A204.1 (cell line): ENCODE measurements around the gene KLF3.

Experiments used
- FAIRE-seq: peaks from 2 replicates; lab custom pipeline; 2012; peaks lifted over from hg19 to GRCh38; lab: Jason Lieb, UNC

Gene KLF3

DNA sequence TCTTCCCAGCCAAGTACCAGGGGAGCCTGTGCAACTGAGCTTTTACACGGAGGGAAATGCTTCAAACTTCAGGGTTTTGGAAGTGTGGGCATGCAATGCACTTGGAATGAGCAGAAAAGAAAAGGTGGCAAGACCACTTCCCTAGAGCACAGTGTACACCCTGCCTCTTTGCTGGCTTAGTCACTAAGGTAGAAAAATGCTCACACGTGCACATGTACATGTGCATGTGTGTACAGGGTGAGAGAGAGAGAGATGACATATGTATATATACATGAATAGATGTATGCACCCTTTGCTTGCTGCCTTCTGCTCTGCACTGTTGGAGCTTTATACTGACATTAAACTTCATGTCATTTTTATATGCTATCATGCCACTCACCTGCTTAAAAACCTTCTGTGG lies 7.9 kb upstream of the KLF3 start:
- FAIRE-seq = no peak

DNA sequence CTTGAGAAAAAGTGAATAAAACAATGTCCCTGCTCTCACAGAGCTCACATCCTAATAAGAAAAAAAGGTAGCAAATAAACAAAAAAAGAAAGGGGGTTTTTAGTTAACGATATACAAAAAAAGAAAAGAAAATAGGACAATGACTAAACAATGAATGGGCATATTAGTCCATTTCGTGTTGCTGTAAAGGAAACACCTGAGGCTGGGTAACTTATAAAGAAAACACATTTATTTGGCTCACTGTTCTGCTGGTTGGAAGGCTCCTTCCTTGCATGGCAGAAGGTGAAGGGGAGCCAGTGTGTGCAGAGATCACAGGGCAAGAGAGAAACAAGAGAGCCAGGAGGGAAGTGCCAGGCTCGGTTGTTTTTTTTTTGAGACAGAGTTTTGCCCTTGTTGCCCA lies 4.7 kb upstream of the KLF3 start:
- FAIRE-seq = no peak

DNA sequence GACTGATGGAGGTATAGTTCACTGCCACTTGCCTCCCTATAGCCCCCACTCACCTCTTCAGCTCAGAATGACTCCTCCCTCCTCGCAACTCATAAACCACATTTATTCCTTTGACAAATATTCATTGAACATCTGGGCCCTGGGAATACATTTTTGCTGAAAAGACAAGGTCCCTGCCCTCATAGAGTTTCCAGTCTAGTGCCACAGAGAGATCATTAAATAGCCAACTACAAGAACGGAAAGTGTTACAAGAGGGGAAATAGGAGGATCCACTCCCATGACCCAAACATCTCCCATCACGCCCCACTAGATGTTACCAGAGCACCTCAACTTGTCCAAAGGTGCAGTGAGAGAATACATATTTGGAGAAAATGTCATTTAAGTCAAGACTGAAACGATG lies 3.2 kb upstream of the KLF3 start:
- FAIRE-seq = no peak

DNA sequence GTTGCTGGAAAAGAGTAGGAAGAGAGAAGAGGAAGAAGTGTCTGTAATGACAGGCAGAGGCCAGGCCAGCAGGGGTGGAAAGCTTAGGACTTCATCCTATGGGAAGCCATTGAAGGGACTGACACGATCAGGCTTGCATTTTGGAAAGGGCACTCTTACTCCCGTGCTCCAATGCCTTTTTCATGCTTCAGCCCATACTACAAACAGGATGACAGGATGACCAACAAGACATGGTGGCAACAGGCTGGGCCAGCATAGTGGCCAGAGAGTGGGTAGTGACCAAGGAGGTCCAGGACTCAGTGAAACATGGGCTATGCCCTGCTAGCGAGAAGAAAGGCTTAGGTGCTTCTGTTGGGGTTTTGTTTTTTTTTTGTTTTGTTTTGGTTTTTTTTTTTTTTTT lies 2.6 kb upstream of the KLF3 start:
- no peak for FAIRE-seq

DNA sequence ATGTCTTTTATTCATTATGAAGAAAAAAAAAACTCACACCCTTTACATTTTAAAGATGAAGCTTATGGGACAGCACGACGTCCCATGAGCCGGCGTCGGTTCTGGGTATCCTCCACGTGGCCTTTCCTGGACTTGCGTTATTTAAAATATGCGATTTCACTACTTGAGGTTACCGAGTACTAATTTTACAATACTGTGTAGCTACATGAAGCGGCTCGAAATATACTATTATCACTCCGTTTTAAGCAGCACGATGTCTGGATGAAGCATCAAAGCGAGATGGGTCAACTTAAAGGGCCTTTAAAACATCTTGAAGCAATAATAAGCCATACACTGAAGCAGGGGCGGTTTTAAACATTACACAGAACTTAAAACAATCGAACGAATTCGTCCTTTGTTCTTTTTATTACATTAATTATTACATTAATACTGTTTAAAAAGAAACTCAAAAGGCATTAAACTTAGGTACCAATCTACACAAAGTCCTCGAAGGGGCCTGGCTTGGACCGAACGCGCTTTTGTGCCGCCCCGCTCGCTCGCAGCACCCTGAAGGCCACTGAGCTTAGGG lies 1.4 kb upstream of the KLF3 start:
- no peak for FAIRE-seq

DNA sequence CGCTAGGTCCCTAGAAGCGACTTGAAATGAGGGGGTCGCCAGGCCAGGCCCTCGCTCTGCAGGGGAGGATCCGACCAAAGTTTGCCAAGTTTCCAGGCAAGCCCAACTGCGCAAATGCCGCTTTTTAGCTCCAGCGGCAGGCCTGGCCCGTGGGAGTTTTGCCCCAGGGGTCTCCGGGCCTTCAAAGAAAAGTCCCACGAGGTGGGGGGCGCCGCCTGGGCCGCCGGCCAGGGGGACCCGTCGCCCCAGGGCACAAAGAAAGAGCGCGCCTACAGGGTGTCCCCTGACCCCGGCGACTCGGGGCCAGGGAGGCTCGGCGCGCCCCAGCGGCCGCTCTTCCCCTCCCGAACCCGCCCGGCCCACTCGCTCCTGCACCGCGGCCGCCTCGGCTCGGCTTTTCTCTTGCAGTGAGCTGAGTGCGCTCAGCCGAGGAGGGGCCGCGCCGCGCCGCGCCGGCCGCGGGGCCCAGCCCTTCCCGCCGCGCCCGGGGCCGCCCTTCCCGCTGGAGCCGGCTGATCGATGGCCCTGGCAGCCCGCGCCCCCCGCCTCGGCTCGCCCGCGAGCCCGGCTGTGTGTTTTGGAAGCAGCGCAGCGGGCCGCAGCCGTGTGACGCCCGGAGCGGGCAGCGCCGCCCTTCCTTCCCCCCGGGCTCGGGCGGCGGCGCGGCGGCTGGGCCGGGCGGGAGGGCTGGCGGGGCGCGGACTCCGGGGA lies 754 bp upstream of the KLF3 start:
- FAIRE-seq = no peak

DNA sequence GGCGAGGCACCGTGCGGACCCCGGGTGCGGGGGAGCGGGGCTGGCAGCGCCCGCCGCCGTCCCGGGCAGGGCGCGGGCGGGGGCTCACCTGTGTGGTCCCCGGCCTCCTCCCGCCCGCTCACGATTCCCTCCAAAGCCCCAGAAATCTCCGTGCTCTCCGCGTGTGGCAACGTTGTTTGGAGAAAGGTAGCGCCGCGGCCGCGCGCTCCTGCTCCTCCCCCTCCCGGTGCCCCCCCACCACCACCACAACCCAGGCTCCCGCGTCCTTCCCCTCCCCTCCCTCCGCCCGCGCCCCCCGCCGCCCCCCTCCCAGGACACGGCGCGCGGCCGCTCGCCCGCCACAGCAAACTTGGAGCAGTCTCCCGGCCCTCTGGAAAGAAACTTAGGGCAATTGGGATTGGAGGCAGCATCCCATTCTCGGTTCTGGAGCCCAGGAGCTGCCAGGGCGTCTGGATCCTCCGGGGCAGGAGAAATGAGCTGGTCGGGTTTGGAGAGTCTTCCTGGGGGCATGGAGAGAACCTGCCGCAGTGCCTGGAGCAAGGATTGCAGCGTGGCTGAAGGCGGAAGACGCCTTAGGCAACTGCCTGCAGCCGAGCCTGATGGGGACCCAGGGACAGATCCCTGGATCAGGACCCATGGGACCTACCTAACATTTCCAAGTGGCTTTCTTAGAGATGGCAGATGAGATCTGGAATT lies 855 bp downstream of the KLF3 start:
- no peak for FAIRE-seq

DNA sequence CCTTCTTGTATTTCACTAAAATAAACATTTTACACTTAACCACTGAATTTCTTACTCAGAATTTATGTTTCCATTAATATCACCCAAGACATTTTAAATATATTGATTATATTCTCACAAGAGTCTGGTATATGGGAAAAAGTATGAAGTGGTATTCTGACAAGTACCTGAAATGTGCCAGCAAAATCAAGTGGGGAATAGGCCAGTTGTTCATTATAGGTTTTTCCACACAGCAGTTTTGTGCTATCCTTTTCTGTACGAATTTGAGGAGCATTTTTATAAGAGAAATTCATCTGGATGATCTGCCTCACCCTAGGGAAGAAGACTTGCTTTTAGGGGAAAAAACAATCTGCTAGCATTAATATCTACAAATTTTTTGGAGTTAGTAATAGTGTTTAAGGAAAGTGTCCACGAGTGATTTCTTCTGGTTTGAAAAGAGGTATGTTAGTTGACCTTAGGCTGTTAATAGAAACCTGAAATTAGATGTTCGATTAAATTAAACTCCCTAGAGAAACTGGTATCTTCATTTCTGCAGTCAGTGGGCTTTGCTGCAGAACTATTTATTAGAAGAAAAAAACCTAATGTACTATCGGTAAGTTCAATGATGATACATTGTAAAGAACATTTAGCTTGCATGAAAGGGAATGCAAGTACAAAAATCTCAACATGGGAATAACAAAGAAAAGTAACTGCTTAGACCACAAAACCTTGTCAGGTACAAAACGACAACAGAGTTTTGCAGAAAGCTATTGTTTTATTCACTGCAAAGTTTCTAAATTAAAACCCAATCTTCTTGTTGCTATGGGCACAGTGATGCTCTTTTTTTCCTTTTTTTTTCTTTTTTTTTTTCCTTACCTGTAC lies 1.8 kb downstream of the KLF3 start:
- FAIRE-seq = no peak

DNA sequence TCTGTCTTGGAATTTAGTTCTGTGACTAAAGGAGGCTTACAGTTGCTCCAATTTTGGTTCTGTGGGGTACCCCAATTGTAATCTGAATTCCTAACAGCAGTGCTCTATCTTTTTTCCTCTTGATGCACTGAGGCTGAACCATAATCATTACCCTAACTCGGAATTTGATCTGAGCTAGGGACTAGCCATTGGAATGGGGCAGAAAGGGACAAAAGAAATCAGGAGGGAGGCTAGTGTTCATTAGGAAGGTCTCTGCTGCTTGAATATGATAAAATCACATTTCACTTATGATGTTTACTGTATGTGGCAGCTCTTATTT lies 2.7 kb downstream of the KLF3 start:
- no peak for FAIRE-seq

DNA sequence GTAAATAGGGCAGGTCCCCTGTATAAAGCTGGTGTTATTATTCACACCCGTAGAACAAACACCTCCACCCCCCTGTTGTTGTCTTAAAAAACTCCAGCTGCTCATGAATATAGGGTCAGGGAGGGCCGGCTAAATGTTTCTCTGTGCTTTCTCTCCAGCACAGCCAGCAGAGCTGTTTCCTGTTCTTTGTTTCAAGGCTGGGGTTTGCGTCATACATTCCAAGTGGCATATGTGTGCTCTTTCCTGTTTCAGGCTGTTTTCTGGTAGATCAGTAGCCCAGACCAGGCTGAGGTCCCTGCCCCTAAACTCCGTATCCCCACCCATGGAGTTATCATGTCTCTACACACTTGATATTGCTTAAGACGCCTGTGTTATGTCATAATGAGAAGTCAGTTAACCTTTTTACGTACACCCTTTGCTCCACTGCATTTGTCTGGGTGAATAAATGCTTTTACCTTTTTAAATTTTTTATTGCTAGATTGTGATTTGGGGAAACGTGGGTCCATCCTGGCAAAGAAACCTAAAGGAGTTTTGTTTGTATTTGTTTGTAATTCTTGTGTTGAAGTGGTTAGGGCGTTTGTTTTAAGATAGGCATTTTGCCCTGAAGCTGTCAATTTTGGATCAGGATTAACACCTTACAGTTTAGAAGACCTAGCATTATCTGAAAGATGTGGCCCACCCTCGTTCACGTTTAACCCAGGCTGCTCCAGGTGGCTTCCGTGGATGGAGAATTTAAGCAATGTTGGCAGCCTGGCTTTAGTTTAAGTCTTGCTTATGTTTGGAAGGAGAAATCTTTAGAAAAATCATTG lies 3.3 kb downstream of the KLF3 start:
- no peak for FAIRE-seq

DNA sequence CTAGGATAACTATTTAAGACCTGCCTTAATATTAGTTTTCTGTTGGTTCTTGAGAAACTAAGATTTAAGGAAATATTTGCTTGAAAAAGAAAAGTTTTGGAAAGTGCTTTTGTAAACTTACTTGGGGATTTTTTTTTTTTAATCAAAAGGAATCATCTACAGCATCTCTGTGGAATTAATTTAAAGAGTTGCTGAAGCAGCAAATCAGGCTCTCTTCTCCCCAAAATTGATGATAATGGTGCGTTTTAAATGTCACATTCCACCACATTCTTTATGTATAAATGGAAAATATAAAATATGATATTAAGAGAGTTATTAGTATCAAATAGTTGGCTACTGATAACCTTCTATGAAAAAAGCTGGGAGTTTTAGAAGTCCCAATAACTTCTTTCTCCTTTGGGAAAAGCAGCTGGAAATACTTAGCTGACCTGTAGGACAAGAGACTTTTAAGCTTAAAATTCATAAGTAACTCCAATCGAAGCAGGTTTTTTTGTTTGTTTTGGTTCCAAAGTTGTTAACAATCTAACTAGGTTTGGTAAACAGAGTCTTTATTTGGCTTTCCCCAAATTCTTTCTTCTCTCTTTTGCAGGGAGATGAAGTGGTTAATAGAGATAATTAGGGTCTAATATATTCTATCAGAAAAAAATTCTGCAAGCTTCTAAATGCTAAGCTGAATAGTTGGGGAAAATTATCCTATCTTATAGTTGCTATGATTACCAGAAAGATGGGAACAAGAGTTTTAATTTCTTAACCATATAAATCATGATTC lies 4.4 kb downstream of the KLF3 start:
- no peak for FAIRE-seq

DNA sequence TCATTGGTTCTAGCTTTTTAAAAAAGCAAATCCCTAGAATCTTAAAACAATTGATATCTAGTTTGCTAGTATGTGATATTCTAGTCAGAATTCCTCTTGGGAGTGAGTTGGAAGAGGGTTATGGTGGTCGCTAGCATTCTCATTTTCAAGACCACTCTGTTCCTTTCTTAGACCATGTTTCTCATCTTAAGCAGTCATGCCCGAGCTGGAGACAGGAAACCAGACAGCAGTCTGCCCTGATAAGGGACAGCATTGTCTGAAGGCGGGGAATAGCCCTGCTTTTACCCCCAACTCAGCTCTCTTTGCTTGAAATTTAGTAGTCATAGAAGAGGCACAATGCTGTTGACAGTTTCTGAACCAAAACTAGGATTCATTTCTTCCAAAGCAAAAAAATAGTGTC lies 5.2 kb downstream of the KLF3 start:
- no peak for FAIRE-seq

DNA sequence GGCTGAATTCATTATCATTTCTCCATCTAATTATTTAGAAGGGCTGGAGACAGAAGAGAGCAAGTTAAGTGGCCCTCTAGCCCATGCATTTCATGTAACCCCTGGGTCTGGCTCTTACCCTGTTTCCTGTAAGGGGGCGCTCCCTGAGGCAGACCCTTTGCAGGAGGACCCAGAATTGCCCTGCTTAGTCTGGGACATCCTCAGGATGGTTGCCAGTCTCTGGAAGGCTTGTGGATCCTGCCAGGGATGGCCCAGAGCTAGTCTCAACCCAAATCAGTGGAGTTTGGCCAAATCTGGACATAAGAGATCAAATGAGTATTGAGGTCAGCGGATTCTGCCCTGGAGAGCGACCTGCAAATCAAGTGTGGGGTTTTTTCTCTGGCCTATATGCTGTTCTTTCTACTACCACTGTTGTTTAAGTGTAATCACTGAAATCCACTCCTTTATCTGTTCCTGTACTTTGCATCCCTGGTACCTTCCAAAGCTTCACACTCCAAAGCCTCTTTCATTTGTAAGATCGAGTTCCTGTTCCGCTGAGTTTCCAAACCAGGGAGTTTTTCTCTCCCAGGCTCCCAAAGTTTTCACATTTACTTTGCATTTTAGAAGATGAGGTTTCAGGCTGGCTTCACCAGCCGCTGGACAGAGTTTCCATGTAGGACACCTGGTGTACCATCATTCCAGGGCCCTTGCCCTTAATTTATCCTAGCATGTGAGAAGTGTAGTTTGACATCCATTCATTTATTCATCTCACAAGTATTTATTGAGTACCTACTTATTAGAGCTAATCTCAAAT lies 6.3 kb downstream of the KLF3 start:
- FAIRE-seq = no peak

DNA sequence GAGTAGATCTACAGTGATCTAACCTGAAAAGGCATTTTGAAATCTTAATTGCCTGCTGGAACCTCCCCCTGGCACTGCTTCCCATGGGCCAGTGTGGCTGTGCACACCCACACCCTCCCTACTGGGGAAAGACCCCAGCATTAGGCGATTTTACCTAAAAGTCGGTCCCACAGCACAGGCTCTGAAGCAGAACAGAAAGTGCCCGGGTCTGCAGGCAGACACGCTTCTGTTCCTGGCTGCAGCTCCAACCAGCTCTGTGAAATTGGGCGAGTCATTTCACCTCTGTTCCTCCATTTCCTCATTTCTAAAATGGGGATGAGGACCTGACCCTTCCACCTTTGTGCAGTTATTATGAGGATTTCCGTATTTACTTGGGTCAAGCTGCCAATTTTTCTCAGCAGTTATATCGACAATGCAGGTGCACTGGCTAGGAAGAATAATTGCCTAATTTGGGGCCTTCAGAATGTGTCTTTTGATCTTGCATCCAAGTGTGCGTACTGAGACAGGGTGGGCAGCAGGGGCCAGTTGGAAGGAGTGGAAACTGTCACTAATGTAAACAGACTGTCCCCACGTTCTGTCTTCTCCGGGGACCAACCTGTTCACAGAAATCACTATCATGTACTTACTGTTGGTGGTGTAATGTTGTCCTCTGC lies 7.1 kb downstream of the KLF3 start:
- no peak for FAIRE-seq

DNA sequence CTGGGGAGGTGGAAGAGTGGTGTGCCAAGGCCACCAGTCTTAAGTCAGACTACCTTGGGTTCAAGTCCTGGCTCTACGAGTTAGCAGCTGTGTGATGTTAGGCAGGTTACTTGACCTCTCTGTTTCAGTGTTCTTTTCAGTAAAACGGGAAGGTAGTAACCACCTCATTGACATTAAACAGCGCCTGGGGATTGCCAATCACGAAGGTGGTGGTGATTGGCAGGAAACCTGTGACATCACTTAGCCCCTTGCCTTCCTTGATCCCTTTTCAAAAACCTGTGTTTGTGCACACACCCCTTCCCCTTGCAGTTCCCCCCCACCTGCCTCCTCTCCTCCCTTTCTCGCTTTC lies 7.6 kb downstream of the KLF3 start:
- no peak for FAIRE-seq

DNA sequence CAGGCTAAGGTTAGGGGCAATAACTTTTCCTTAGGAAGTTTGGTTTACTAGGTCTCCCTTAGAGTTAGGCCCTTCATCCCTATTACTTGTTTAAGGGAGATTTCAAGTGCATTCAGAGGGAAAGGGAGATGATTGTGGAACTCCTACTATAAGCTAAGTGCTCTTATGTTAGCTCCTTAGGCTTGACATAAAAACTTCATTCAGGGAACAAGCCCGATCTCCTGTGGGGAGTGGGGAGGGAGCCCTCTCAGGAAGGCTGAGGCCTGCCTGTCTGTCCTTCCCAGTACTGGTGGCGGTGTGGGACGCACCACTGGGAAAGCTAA lies 8.0 kb downstream of the KLF3 start:
- no peak for FAIRE-seq

DNA sequence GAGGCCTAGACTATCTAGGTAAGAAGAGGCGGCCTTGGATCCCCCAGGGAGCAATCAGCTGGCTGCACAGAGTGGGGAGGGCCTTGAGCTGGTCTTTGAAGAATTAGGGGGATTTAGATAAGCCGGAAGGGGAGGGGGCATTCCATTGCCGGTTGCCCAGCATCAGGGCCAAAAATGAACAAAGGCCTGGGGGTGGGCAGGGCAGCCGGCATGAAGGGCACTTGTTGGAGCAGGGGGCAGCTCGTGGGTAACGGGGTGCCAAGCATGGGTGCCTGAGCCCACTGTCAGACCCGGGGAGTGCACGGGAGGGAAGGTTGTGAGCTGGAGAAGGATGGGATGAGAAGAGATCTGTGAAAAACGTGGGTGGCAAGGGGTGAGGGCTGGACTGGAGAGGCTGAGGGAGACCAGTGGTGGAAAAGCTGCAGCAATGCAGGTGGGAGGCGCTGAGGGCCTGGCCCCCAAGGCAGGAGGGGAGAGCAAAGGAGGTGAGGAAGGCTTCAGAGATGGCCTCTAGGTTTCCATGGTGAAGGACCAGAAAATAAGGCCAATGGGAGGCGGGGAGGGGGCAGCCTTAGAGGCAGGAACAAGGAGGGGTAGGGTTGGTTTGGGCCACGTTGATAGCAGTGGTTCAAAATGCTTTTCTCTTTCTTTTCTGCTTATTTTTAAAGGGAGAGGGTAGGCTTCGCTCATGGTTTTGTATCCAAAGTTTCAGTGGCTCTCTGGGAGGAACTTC lies 8.6 kb downstream of the KLF3 start:
- no peak for FAIRE-seq

DNA sequence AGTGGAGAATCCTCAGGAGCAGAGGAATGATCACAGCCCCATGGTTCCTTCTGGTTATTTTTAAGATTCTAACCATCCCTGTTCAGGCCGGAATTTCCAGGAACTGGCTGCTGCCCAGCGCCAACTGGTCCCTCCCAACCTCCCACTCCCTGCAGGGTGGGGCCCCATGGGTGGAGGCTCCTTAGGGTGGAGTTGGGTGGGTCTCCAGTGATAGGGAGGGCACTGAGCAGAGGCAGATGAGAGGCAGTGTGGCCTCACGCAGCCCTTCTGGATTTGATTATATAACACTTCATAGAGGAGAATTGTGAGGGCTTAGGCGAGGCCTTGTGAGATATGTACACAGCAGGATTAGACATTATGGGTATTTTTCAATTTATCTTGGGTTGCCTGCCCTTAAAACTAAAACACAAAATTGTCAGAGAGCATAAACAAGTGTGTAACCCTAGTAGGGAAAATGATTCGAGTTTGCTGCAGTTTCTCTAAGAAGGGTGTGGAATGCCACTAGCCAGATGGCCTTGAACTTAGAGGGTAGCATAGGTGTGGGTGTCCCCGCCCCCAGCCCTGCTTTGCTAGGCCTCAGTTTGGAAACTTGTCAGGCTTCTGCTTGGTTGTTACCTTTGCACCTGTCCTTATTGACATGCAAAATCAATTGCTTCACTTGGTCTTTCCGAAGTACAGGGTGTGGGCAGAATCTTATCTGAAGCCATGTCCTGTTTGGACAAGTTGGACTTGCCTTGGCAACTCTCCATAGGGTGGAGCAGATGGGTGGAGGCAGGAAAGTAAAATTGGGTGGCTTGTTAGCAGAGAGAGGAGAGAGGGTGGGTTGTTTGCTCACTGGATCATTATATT lies 9.4 kb downstream of the KLF3 start:
- FAIRE-seq = no peak
